ENCODE measurements around the gene DHRS4L2. TPM values are rescaled to one million over a fixed set of nuclear protein-coding genes. Genes with fewer than 3 reads are reported as not detected.
A peak's percentile ranks its signal among the peaks of the same experiment; 100 is the strongest.
"Not testable (repeated sequence)": the region's sequence is repeated elsewhere in the genome, so short reads cannot be mapped to it uniquely, and the experiment has no call there.

The DHRS4L2 gene
- polyA plus RNA-seq, 3 donors from 2014 or later = 14.7 to 22.1 (median 15.8) TPM

DNA sequence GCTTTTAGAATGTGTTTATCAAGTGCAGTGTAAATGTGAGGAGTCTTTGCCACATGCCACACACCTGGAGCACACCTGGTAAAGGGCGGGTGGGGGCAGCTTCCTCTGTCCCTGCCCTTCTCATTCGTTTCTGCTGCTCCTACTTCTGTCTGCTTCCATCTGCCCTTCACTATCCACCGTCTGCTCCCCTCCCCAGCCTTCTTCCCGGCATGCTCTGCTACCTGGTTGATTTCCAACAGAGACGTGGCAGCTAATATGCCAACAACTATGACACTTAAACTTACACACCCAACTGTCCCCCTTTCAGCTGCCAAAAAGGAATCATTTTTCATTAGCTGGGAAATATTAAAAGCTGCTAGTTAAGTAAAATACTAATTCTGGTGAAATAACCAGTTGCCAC lies 54.0 kb downstream of the DHRS4L2 start:
- Mint-ChIP-seq H3K27ac (no peak overlapping the region), H3K4me1 (no peaks in the 10 kb centered on the region), H3K4me3 (no peak overlapping the region), H3K27me3 (ENCODE audit: low read depth in 3 of 3) (peaks cover 0 to 9% (median 7%) of the 10 kb centered on the region in 3 donors), H3K36me3 (no peaks in the 10 kb centered on the region), H3K9me3 (no peaks in the 10 kb centered on the region)
- no peak for DNase-seq

DNA sequence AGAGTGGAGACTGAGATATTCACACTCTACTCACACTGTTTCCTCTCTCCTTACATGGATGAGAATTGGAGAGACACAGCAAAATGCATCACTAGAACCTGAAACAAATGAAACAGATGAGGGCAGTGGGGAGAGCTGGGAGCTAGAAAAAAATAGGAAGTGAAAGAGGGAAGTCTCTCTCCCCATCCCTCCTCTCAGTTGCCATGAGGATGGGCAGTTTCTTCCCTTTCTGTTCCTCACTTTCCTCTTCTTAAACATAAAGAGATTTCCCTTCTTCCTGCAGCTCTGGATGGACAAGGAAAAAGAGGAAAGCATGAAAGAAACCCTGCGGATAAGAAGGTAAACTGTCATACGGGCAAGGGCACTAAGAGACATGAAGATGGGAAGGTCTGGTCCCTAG lies 60.3 kb downstream of the DHRS4L2 start:
- not testable (repeated sequence) for H3K36me3 Mint-ChIP-seq, DNase-seq, H3K27ac Mint-ChIP-seq, H3K9me3 Mint-ChIP-seq
- Mint-ChIP-seq H3K4me1 (peaks cover 21 to 23% of the 10 kb centered on the region in 2 donors), H3K27me3 (ENCODE audit: low read depth in 3 of 3) (peaks cover 0 to 13% (median 8%) of the 10 kb centered on the region in 3 donors), H3K4me3 (peak overlapping the region in 2 of 5 donors; percentile 28 to 51)

DNA sequence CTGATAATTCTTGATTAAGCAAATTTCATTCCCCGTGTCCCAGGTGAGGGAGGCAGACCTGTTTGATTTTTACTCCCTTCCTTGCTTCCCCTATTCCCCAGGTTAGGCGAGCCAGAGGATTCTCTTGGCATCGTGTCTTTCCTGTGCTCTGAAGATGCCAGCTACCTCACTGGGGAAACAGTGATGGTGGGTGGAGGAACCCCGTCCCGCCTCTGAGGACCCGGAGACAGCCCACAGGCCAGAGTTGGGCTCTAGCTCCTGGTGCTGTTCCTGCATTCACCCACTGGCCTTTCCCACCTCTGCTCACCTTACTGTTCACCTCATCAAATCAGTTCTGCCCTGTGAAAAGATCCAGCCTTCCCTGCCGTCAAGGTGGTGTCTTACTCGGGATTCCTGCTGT lies 62.0 kb downstream of the DHRS4L2 start:
- Mint-ChIP-seq H3K4me1 (peaks cover 23 to 24% of the 10 kb centered on the region in 2 donors), H3K4me3 (peak overlapping the region; percentile 79 to 91 (median 90)), H3K27ac (peak overlapping the region in 1 of 6 donors; percentile 74)
- DNase-seq; H3K36me3 Mint-ChIP-seq; H3K27me3 Mint-ChIP-seq (ENCODE audit: low read depth in 3 of 3); H3K9me3 Mint-ChIP-seq: not testable (repeated sequence)

DNA sequence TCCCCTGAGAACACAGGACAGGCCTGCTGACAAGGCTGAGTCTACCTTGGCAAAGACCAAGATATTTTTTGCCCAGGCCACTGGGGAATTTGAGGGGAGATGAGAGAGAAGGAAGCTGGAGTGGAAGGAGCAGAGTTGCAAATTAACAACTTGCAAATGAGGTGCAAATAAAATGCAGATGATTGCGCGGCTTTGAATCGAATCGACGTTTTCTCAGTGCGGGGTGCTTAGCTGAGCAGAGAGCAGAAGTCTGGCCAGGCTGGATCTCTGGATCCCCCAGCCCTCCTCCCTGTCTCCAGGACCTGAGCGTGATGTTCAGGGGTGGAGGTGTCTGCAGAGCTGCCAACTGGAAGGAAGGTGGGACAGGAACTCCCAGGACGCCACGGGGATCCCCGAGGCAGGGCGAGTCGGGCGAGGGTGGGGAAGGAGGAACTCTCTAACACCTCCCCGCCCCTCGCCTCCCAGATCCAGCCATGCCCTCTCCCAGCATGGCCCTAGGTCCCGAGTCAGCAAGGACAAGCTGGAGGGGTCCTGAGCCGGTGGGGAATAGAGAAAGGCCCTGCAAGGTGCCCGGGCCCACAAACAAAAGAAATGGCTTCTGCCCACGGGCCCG lies 62.6 kb downstream of the DHRS4L2 start:
- no peak for DNase-seq
- Mint-ChIP-seq H3K4me3 (peak overlapping the region; percentile 79 to 91 (median 90)), H3K27ac (peak overlapping the region in 4 of 6 donors; percentile 18 to 74 (median 68))

DNA sequence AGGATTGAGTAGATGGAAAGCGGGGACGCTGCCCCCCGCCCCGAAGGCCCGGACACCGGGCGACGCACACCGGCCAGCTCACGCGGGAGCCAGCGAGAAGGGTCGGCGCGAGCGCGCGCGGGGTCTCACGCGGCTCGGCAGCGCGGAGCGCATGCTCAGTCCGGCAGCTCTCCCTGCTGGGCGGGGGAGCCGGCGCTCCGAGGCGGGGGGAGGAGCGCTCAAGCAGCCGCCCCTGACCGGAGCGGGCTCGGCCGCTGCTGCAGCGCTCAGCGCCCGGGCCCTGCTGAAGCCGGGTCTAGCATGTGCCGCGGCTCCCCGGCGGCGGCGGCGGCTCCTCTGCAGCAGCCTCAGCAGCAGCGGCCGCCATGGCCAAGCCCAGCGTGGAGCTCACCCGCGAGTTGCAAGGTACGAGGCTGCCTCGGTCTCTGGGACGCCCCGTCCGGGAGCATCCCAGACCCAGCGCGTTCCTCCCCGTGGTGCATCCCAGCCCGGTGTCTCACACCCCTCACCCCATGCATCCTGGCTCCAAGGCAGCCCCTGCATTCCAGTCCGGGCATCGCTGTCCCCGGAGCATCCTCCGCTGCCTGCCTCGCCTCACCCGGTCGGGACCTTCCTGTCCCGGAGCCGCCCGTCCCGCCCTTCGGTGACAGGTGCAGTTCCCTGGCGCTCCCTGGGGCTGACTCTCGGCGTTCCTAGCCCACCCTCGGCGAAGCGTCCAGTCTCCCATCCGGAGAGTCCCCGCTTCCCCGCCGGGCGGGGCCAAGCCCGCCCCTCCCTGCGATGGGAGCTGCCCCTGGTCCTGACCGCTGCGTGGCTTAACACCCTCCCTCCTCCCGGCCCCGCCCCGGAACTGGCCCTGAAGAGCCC lies 63.3 kb downstream of the DHRS4L2 start, which contains the start of gene CARMIL3:
Gene CARMIL3, plus strand, starts transcription at position 221 of the 867 bp plus-strand sequence. Its CDS starts 145 bp downstream, at position 366.
- H3K36me3 Mint-ChIP-seq = no peaks in the 10 kb centered on the region
- H3K9me3 Mint-ChIP-seq = no peaks in the 10 kb centered on the region
- peaks cover 24 to 25% of the 10 kb centered on the region in 2 donors for H3K4me1 Mint-ChIP-seq
- peak within 1 kb of the TSS; percentile 18 to 89 (median 78) for H3K27ac Mint-ChIP-seq
- DNase-seq = peak; percentile 68 to 75 (median 74)
- peaks cover 1 to 9% (median 7%) of the 10 kb centered on the region in 3 donors for H3K27me3 Mint-ChIP-seq (ENCODE audit: low read depth in 3 of 3)
- peak within 1 kb of the TSS; percentile 83 to 91 (median 90) for H3K4me3 Mint-ChIP-seq

More for the DNA sequence above, 62.6 kb downstream of the DHRS4L2 start:
- Mint-ChIP-seq H3K9me3 (no peaks in the 10 kb centered on the region), H3K4me1 (peaks cover 23 to 24% of the 10 kb centered on the region in 2 donors), H3K36me3 (no peaks in the 10 kb centered on the region), H3K27me3 (ENCODE audit: low read depth in 3 of 3) (peaks cover 1 to 9% (median 7%) of the 10 kb centered on the region in 3 donors)

DNA sequence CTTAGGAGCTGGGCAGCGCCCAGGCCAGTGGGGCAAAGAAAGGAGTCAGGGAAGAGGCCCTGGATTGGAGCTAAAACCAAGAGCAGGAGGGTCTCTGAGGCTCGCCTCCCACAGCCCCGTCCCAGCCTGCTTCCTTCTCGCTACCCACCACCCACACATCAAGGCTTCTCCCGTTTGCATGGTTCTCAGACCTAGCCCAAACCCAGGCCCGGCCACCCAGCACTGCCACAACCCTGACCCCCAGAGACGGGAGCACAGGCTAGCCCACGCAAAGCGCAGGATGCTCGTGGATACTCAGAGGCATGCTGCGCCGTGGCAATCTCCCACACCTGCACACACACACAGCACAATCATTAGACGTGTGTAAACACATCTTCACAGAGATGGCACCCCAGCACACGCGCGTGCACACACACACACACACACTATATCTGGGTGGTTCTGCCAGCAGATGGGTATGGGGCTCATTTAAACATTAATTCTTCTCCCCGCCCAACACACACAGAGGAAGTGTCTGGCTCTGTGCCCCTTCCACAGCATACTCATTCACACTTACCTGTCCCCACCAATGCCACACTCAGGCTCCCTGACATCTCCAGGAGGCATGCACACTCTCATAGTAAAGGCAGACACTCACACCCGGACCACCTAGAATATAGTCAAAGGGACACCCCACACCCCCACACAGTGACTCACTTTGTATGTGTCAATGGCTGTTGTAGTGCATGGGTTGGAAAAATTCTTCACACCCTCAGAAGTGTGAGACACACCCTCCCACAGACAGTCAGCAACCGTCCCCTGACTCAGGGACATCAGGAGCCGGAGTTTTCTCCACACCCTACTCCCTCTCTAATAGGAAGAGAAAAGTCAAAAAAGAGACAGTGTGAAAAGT lies 64.2 kb downstream of the DHRS4L2 start:
- Mint-ChIP-seq H3K9me3 (no peaks in the 10 kb centered on the region), H3K27ac (peak overlapping the region in 5 of 6 donors; percentile 55 to 89 (median 81))

DNA sequence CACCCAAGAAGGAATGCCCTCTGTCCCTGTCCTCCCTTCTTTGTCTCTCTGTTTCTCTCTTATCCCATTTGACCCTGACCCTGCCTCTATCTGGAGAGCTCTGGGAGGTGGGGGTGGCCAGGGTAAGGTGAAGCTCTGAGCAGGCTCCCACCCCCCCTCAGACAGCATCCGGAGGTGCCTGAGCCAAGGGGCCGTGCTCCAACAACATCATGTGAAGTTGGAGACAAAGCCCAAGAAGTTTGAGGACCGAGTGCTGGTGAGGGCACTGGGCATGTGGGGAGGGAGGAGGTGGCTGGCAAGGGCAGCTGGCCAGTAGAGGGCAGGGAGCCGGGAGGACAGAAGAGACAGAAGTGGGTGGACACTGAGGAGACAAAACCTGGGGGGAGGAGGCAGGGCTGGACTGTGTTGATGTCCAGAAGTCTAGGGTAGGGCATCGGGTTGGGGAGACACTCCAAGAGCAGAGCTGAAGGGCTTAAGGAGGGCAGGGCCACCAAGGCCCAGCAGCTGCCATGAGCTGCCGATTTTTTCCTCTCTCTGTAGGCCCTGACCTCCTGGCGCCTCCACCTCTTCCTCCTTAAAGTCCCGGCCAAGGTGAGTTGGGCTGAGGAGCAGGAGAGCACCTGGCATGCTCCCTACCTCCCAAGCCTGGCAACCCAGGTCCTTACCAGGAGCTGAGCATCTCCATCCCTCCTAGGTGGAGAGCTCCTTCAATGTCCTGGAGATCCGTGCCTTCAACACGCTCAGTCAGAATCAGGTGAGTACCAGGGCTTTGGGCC lies 65.0 kb downstream of the DHRS4L2 start:
- H3K27me3 Mint-ChIP-seq (ENCODE audit: low read depth in 3 of 3) = peaks cover 1 to 8% (median 5%) of the 10 kb centered on the region in 3 donors
- DNase-seq = no peak
- H3K4me3 Mint-ChIP-seq = peak overlapping the region; percentile 76 to 89 (median 85)
- peaks cover 25 to 31% of the 10 kb centered on the region in 2 donors for H3K4me1 Mint-ChIP-seq
- peaks cover 0 to 4% (median 0%) of the 10 kb centered on the region in 3 donors for H3K36me3 Mint-ChIP-seq
- H3K27ac Mint-ChIP-seq = peak overlapping the region in 4 of 6 donors; percentile 76 to 89 (median 81)
- H3K9me3 Mint-ChIP-seq = no peaks in the 10 kb centered on the region

More for the DNA sequence above, 64.2 kb downstream of the DHRS4L2 start:
- peak; percentile 58 to 63 (median 59) for DNase-seq
- no peaks in the 10 kb centered on the region for H3K36me3 Mint-ChIP-seq
- peak overlapping the region; percentile 76 to 89 (median 85) for H3K4me3 Mint-ChIP-seq
- H3K4me1 Mint-ChIP-seq = peaks cover 24 to 25% of the 10 kb centered on the region in 2 donors
- H3K27me3 Mint-ChIP-seq (ENCODE audit: low read depth in 3 of 3) = peaks cover 1 to 9% (median 7%) of the 10 kb centered on the region in 3 donors

DNA sequence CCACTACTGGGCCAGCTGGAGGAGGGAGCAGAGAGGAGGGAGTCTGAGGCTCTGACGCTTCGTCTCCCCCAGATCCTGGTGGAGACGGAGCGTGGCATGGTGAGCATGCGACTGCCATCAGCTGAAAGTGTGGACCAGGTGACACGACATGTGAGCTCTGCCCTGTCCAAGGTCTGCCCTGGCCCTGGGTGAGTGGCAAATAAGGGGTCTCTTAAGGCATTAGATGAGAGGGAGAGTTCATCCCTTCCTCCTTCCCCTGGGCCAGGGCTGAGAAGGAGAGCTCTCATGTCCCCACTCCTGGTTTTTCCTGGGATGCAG lies 65.6 kb downstream of the DHRS4L2 start:
- H3K4me3 Mint-ChIP-seq = peak overlapping the region in 1 of 5 donors; percentile 83
- peaks cover 25 to 31% of the 10 kb centered on the region in 2 donors for H3K4me1 Mint-ChIP-seq
- peaks cover 1 to 8% (median 5%) of the 10 kb centered on the region in 3 donors for H3K27me3 Mint-ChIP-seq (ENCODE audit: low read depth in 3 of 3)
- H3K36me3 Mint-ChIP-seq = peaks cover 0 to 4% (median 0%) of the 10 kb centered on the region in 3 donors
- no peak for DNase-seq
- no peaks in the 10 kb centered on the region for H3K9me3 Mint-ChIP-seq
- peak overlapping the region in 1 of 6 donors; percentile 76 for H3K27ac Mint-ChIP-seq

DNA sequence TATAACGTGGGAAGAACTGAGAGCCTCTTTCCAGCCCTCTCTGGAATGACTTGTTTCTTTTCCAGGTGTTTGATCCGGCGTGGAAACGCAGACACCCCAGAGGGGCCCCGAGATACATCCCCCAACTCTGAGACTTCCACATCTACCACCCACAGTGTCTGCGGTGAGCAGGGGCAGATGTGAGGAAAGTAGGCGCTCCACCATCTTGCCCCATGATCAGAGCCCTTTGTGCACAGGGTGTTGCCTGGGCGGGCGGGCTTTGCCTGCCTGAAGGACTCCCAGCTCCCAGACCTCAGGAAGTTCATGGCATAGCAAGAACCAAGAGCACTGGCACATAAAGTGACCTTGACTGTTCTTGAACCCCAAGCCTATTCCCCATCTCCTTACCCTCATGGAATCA lies 65.9 kb downstream of the DHRS4L2 start:
- DNase-seq = no peak
- Mint-ChIP-seq H3K4me3 (peak overlapping the region in 3 of 5 donors; percentile 21 to 54 (median 30)), H3K4me1 (peaks cover 25 to 31% of the 10 kb centered on the region in 2 donors), H3K9me3 (no peaks in the 10 kb centered on the region), H3K27me3 (ENCODE audit: low read depth in 3 of 3) (peaks cover 1 to 8% (median 5%) of the 10 kb centered on the region in 3 donors), H3K36me3 (peaks cover 0 to 4% (median 0%) of the 10 kb centered on the region in 3 donors), H3K27ac (peak overlapping the region in 3 of 6 donors; percentile 14 to 76 (median 67))

Other genes with a start within 250 kb of the DHRS4L2 start
- gene DHRS4, start 35.2 kb upstream of the DHRS4L2 start, polyA plus RNA-seq = 10 to 100 TPM; 26.2 to 33.8 (median 31.0) TPM
- gene CARMIL3, start 63.1 kb downstream of the DHRS4L2 start, polyA plus RNA-seq = under 1 TPM; 0.09 to 0.82 (median 0.32) TPM
- gene CPNE6, start 82.6 kb downstream of the DHRS4L2 start, polyA plus RNA-seq = not detected
- gene PCK2, start 105.4 kb downstream of the DHRS4L2 start, polyA plus RNA-seq = 10 to 100 TPM in 2 of 3 donors, 1 to 10 TPM in 1; 8.2 to 13.3 (median 12.0) TPM
- gene DCAF11, start 125.8 kb downstream of the DHRS4L2 start, polyA plus RNA-seq = 100 to 1,000 TPM in 1 of 3 donors, 10 to 100 TPM in 2; 91.1 to 129 (median 98.2) TPM
- gene NRL, start 126.0 kb downstream of the DHRS4L2 start, polyA plus RNA-seq = 1 to 10 TPM; 2.8 to 4.1 (median 3.0) TPM
- gene FITM1, start 141.7 kb downstream of the DHRS4L2 start, polyA plus RNA-seq = under 1 TPM; 0.28 to 0.90 (median 0.85) TPM
- 1,000 to 10,000 TPM; 1,115 to 1,243 (median 1,240) TPM for gene PSME1, start 147.3 kb downstream of the DHRS4L2 start, polyA plus RNA-seq
- 10 to 100 TPM; 14.2 to 19.0 (median 17.6) TPM for gene EMC9, start 152.7 kb downstream of the DHRS4L2 start, polyA plus RNA-seq
- gene PSME2, start 157.7 kb downstream of the DHRS4L2 start, polyA plus RNA-seq = 1,000 to 10,000 TPM in 1 of 3 donors, 100 to 1,000 TPM in 2; 650 to 1,160 (median 776) TPM
- 10 to 100 TPM; 41.5 to 62.9 (median 59.5) TPM for gene RNF31, start 158.6 kb downstream of the DHRS4L2 start, polyA plus RNA-seq
- 100 to 1,000 TPM in 2 of 3 donors, 10 to 100 TPM in 1; 48.8 to 123 (median 102) TPM for gene IRF9, start 172.3 kb downstream of the DHRS4L2 start, polyA plus RNA-seq
- gene REC8, start 183.2 kb downstream of the DHRS4L2 start, polyA plus RNA-seq = 10 to 100 TPM in 1 of 3 donors, 1 to 10 TPM in 2; 1.7 to 15.2 (median 3.8) TPM
- 10 to 100 TPM; 10.1 to 21.0 (median 11.3) TPM for gene IPO4, start 199.9 kb downstream of the DHRS4L2 start, polyA plus RNA-seq
- gene TM9SF1, start 206.5 kb downstream of the DHRS4L2 start, polyA plus RNA-seq = 10 to 100 TPM; 31.0 to 60.5 (median 42.4) TPM
- 1 to 10 TPM in 2 of 3 donors, under 1 TPM in 1; 0.38 to 3.0 (median 3.0) TPM for gene TSSK4, start 216.8 kb downstream of the DHRS4L2 start, polyA plus RNA-seq
- gene CHMP4A, start 224.6 kb downstream of the DHRS4L2 start, polyA plus RNA-seq = 100 to 1,000 TPM; 162 to 203 (median 168) TPM
- 10 to 100 TPM; 29.2 to 45.5 (median 29.5) TPM for gene MDP1, start 227.1 kb downstream of the DHRS4L2 start, polyA plus RNA-seq
- 100 to 1,000 TPM; 347 to 503 (median 373) TPM for gene NEDD8, start 243.4 kb downstream of the DHRS4L2 start, polyA plus RNA-seq
- gene GMPR2, start 244.0 kb downstream of the DHRS4L2 start, polyA plus RNA-seq = 100 to 1,000 TPM in 1 of 3 donors, 10 to 100 TPM in 2; 89.3 to 134 (median 96.0) TPM